ENCODE data around the gene STARD3NL.

The STARD3NL gene

DNA sequence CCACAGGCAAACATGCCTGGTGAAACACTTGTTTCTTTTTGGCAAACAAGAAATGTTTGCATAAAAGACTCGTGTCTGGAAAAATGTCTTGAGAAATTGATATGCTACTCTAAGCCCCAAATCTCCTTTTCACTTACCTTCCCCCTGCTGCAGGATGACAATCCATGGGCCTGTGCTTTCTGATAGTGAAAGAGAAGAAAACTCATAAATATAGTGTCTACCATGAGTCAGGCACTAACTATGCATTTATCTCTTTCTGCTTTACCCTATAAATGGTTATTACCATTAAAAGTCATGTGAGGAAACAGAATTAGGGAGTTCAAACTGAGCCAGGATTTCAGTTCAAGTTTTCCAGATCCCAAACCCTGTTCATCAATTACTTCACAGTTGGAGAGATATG, 102.0 kb downstream of the STARD3NL start:
- Histone ChIP-seq H3K27ac (no peak overlapping the region), H2AFZ (ENCODE audit: low read depth) (no peak overlapping the region), H3K36me3 (ENCODE audit: insufficient read depth) (no peaks in the 10 kb centered on the region), H4K20me1 (ENCODE audit: insufficient read depth) (no peaks in the 10 kb centered on the region), H3K27me3 (ENCODE audit: insufficient read depth, low read depth) (no peaks in the 10 kb centered on the region), H3K4me1 (ENCODE audit: low read depth, poor library complexity, severe bottlenecking) (peaks cover 14% of the 10 kb centered on the region), H3K4me3 (IDR thresholded peaks at IDR 0.05; ENCODE audit: insufficient read depth, low read depth, low read length) (no peak overlapping the region), H3K9ac (no peak overlapping the region), H3K4me2 (no peak overlapping the region), H3K79me2 (ENCODE audit: insufficient read depth, low read depth) (no peaks in the 10 kb centered on the region)
- TF ChIP-seq, protein P1, sequence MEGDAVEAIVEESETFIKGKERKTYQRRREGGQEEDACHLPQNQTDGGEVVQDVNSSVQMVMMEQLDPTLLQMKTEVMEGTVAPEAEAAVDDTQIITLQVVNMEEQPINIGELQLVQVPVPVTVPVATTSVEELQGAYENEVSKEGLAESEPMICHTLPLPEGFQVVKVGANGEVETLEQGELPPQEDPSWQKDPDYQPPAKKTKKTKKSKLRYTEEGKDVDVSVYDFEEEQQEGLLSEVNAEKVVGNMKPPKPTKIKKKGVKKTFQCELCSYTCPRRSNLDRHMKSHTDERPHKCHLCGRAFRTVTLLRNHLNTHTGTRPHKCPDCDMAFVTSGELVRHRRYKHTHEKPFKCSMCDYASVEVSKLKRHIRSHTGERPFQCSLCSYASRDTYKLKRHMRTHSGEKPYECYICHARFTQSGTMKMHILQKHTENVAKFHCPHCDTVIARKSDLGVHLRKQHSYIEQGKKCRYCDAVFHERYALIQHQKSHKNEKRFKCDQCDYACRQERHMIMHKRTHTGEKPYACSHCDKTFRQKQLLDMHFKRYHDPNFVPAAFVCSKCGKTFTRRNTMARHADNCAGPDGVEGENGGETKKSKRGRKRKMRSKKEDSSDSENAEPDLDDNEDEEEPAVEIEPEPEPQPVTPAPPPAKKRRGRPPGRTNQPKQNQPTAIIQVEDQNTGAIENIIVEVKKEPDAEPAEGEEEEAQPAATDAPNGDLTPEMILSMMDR (conservative IDR thresholded peaks at IDR 0.05; ENCODE audit: low read depth, low read length), result no peak

All from KMS-11 (cell line).